Peyer's patch (tissue), 4 donors: ENCODE data around the gene ZBED1.

Experiments used
- POLR2A ChIP-seq, 2 donors: fragments of 450-650 bp; IDR thresholded peaks; one replicate each; pipeline ENCODE4 v1.5.1; 2017; ENCODE audit warnings: antibody characterized with exemption in 2 of 2, mild to moderate bottlenecking in 2 of 2, moderate library complexity in 2 of 2
- TF ChIP-seq, protein P1 (sequence below), 6 experiments: fragments of 450-650 bp in 4 of 6; fragments of 200-600 bp in 2 of 6; sonication (generic) in 1 of 6; IDR thresholded peaks; one replicate each; pipeline ENCODE4 v1.5.1; 2017 to 2019; ENCODE audit warnings: antibody characterized with exemption in 6 of 6, mild to moderate bottlenecking in 3 of 6, moderate library complexity in 1 of 6

- TF ChIP-seq, protein P1, sequence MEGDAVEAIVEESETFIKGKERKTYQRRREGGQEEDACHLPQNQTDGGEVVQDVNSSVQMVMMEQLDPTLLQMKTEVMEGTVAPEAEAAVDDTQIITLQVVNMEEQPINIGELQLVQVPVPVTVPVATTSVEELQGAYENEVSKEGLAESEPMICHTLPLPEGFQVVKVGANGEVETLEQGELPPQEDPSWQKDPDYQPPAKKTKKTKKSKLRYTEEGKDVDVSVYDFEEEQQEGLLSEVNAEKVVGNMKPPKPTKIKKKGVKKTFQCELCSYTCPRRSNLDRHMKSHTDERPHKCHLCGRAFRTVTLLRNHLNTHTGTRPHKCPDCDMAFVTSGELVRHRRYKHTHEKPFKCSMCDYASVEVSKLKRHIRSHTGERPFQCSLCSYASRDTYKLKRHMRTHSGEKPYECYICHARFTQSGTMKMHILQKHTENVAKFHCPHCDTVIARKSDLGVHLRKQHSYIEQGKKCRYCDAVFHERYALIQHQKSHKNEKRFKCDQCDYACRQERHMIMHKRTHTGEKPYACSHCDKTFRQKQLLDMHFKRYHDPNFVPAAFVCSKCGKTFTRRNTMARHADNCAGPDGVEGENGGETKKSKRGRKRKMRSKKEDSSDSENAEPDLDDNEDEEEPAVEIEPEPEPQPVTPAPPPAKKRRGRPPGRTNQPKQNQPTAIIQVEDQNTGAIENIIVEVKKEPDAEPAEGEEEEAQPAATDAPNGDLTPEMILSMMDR (IDR thresholded peaks at IDR 0.05): no peak
- no peak for TF ChIP-seq POLR2A (IDR thresholded peaks at IDR 0.05)
Observed at GRCh38 chrX:2483398-2484060, 17.2 kb downstream of the ZBED1 start.
